ENCODE results near the gene LAYN.
A peak's percentile ranks its signal among the peaks of the same experiment; 100 is the strongest.

LAYN gene

GRCh38 chr11:111561791-111562325 is 21.3 kb downstream of the LAYN start:
- DNase-seq (ENCODE audit: low spot score), result no peak

- DNase-seq (ENCODE audit: low spot score), result no peak
These were observed 22.3 kb downstream of the LAYN start for GRCh38 chr11:111562692-111563389.

- peak; percentile 73 for DNase-seq (ENCODE audit: low spot score)
These were observed 24.7 kb downstream of the LAYN start for GRCh38 chr11:111565114-111565720.

- no peak for DNase-seq (ENCODE audit: low spot score)
These were observed 25.8 kb downstream of the LAYN start for GRCh38 chr11:111566324-111566723.

- DNase-seq (ENCODE audit: low spot score), result no peak
These were observed 29.0 kb downstream of the LAYN start for GRCh38 chr11:111569476-111569875.

GRCh38 chr11:111570796-111571195 is 30.3 kb downstream of the LAYN start:
- DNase-seq (ENCODE audit: low spot score), result no peak

- no peak for DNase-seq (ENCODE audit: low spot score)
These were observed 31.4 kb downstream of the LAYN start for GRCh38 chr11:111571829-111572501.

GRCh38 chr11:111572581-111572980 is 32.1 kb downstream of the LAYN start:
- no peak for DNase-seq (ENCODE audit: low spot score)

GRCh38 chr11:111573821-111574249 is 33.3 kb downstream of the LAYN start:
- DNase-seq (ENCODE audit: low spot score), result no peak

GRCh38 chr11:111574373-111575225 is 34.1 kb downstream of the LAYN start:
- no peak for DNase-seq (ENCODE audit: low spot score)

GRCh38 chr11:111575740-111576139 is 35.2 kb downstream of the LAYN start:
- no peak for DNase-seq (ENCODE audit: low spot score)

GRCh38 chr11:111577821-111578220 is 37.3 kb downstream of the LAYN start:
- no peak for DNase-seq (ENCODE audit: low spot score)

GRCh38 chr11:111581341-111581740 is 40.8 kb downstream of the LAYN start:
- no peak for DNase-seq (ENCODE audit: low spot score)

- no peak for DNase-seq (ENCODE audit: low spot score)
These were observed 41.6 kb downstream of the LAYN start for GRCh38 chr11:111582163-111582562.

GRCh38 chr11:111582881-111583280 is 42.4 kb downstream of the LAYN start:
- DNase-seq (ENCODE audit: low spot score), result no peak

GRCh38 chr11:111585371-111585770 is 44.9 kb downstream of the LAYN start:
- no peak for DNase-seq (ENCODE audit: low spot score)

- DNase-seq (ENCODE audit: low spot score), result peak; percentile 68
These were observed 45.9 kb downstream of the LAYN start for GRCh38 chr11:111586388-111586831.

GRCh38 chr11:111589114-111589513 is 48.6 kb downstream of the LAYN start:
- no peak for DNase-seq (ENCODE audit: low spot score)

- DNase-seq (ENCODE audit: low spot score), result no peak
These were observed 49.5 kb downstream of the LAYN start for GRCh38 chr11:111589886-111590499.

- DNase-seq (ENCODE audit: low spot score), result no peak
These were observed 50.9 kb downstream of the LAYN start for GRCh38 chr11:111591187-111591960.

GRCh38 chr11:111592491-111592890 is 52.0 kb downstream of the LAYN start:
- no peak for DNase-seq (ENCODE audit: low spot score)

All from Ammon's horn (tissue), 1 donor.